ENCODE measurements around the gene NBEA.

DNA sequence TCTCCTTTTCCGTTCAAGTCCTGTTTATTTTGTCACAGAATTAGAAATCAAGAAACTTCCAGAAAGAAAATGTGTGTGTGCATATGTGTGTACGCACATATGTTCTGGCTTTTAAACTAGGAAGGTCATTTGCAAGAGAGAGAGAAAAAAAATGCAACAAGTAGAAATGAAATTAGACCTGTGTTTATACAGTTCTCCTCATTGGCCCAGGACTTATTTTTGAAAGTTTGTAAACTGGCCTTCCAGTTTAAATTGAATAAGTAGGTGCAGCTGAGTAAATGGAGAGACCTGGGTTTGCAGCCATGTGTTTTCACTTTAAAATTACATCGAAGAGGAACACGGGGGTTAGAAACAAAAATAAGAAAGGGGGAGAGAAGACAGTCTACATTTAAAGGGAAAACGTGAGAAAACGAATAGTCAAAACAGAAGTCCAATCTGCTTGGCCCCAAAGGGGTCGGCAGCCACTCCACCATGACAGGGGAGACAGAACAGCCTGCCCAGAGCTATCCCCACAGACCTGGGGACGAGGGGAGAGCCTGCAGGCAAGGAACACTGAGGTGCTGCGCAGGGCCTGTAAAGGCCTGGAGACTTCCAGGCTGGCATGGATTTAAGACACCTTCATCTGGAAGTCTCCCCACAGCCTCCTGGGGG, 751.2 kb downstream of the NBEA start:
- TF ChIP-seq, protein P1, sequence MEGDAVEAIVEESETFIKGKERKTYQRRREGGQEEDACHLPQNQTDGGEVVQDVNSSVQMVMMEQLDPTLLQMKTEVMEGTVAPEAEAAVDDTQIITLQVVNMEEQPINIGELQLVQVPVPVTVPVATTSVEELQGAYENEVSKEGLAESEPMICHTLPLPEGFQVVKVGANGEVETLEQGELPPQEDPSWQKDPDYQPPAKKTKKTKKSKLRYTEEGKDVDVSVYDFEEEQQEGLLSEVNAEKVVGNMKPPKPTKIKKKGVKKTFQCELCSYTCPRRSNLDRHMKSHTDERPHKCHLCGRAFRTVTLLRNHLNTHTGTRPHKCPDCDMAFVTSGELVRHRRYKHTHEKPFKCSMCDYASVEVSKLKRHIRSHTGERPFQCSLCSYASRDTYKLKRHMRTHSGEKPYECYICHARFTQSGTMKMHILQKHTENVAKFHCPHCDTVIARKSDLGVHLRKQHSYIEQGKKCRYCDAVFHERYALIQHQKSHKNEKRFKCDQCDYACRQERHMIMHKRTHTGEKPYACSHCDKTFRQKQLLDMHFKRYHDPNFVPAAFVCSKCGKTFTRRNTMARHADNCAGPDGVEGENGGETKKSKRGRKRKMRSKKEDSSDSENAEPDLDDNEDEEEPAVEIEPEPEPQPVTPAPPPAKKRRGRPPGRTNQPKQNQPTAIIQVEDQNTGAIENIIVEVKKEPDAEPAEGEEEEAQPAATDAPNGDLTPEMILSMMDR (IDR thresholded peaks at IDR 0.05), result no peak
- TF ChIP-seq, protein P2, sequence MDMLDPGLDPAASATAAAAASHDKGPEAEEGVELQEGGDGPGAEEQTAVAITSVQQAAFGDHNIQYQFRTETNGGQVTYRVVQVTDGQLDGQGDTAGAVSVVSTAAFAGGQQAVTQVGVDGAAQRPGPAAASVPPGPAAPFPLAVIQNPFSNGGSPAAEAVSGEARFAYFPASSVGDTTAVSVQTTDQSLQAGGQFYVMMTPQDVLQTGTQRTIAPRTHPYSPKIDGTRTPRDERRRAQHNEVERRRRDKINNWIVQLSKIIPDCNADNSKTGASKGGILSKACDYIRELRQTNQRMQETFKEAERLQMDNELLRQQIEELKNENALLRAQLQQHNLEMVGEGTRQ (IDR thresholded peaks at IDR 0.05), result no peak
- no peak for TF ChIP-seq MAZ (IDR thresholded peaks at IDR 0.05; ENCODE audit: borderline replicate concordance, low read depth, low read length)
- no peak for TF ChIP-seq CEBPB (IDR thresholded peaks at IDR 0.05)
- no peak for TF ChIP-seq EP300 (IDR thresholded peaks at IDR 0.05)
- TF ChIP-seq, protein P3, sequence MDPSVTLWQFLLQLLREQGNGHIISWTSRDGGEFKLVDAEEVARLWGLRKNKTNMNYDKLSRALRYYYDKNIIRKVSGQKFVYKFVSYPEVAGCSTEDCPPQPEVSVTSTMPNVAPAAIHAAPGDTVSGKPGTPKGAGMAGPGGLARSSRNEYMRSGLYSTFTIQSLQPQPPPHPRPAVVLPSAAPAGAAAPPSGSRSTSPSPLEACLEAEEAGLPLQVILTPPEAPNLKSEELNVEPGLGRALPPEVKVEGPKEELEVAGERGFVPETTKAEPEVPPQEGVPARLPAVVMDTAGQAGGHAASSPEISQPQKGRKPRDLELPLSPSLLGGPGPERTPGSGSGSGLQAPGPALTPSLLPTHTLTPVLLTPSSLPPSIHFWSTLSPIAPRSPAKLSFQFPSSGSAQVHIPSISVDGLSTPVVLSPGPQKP (IDR thresholded peaks at IDR 0.05; ENCODE audit: low read depth, low read length), result no peak
- TF ChIP-seq RNF2 (IDR thresholded peaks at IDR 0.05; ENCODE audit: borderline replicate concordance, low read depth), result no peak
- TF ChIP-seq, protein P4, sequence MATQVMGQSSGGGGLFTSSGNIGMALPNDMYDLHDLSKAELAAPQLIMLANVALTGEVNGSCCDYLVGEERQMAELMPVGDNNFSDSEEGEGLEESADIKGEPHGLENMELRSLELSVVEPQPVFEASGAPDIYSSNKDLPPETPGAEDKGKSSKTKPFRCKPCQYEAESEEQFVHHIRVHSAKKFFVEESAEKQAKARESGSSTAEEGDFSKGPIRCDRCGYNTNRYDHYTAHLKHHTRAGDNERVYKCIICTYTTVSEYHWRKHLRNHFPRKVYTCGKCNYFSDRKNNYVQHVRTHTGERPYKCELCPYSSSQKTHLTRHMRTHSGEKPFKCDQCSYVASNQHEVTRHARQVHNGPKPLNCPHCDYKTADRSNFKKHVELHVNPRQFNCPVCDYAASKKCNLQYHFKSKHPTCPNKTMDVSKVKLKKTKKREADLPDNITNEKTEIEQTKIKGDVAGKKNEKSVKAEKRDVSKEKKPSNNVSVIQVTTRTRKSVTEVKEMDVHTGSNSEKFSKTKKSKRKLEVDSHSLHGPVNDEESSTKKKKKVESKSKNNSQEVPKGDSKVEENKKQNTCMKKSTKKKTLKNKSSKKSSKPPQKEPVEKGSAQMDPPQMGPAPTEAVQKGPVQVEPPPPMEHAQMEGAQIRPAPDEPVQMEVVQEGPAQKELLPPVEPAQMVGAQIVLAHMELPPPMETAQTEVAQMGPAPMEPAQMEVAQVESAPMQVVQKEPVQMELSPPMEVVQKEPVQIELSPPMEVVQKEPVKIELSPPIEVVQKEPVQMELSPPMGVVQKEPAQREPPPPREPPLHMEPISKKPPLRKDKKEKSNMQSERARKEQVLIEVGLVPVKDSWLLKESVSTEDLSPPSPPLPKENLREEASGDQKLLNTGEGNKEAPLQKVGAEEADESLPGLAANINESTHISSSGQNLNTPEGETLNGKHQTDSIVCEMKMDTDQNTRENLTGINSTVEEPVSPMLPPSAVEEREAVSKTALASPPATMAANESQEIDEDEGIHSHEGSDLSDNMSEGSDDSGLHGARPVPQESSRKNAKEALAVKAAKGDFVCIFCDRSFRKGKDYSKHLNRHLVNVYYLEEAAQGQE (IDR thresholded peaks at IDR 0.05), result no peak
- TF ChIP-seq POLR2A (IDR thresholded peaks at IDR 0.05; ENCODE audit: low read length), result no peak
- TF ChIP-seq EHMT2 (IDR thresholded peaks at IDR 0.05; ENCODE audit: low read depth), result no peak

All from A549 (cell line).